Right lobe of liver (tissue), 4 donors: Measurements from ENCODE around the gene COL25A1.

Experiments used
- CTCF ChIP-seq, 4 donors: fragments of 200-600 bp in 3 of 4; fragments of 450-650 bp in 1 of 4; IDR thresholded peaks; one replicate each; pipeline versions ENCODE4 v1.5.1 to v1.8.0; 2016 to 2022; ENCODE audit warnings: antibody characterized with exemption in 4 of 4, mild to moderate bottlenecking in 2 of 4
- POLR2A ChIP-seq: fragments of 450-650 bp; IDR thresholded peaks from one replicate; pipeline ENCODE4 v1.6.1; 2017; ENCODE audit warnings: antibody characterized with exemption, mild to moderate bottlenecking
- donor health status: DM: no; HTN: no; CAD: no.
- donor health status: DM: no; HTN: no; CAD: no.
- donor health status: DM: no; HTN: yes; CAD: no.

- TF ChIP-seq CTCF (IDR thresholded peaks at IDR 0.05) (no peak), POLR2A (no peak)
Measured at GRCh38 chr4:109128589-109128988, 173.9 kb downstream of the COL25A1 start.
